GM23338 (cell line): ENCODE measurements around the gene CYP51A1. TPM values are rescaled to one million over a fixed set of nuclear protein-coding genes. Genes with fewer than 3 reads are reported as not detected.
"Not testable (repeated sequence)": the region's sequence is repeated elsewhere in the genome, so short reads cannot be mapped to it uniquely, and the experiment has no call there.

Experiments
- ATAC-seq: fragments of 200-7000 bp; cut with Tn5 transposase; 3 replicates; pipeline ENCODE4 v1.9.1; 2020
- DNase-seq: peaks from one replicate; pipeline ENCODE4 v3.0.0-alpha.2; 2015; ENCODE audit warnings: low spot score
- H2AFZ ChIP-seq: fragments of 200-600 bp; sonication (generic); 2 replicates; pipeline ENCODE4 v1.8.0; 2016; ENCODE audit warnings: antibody characterized with exemption, mild to moderate bottlenecking, moderate library complexity
- H3F3A ChIP-seq: fragments of 200-600 bp; sonication (generic); replicated peaks from 2 replicates; pipeline ENCODE4 v1.8.0; 2017; ENCODE audit warnings: antibody characterized with exemption, mixed run types, low read depth
- H3K27ac ChIP-seq: fragments of 200-600 bp; sonication (generic); 2 replicates; pipeline ENCODE4 v1.6.1; 2016; ENCODE audit warnings: low read depth
- H3K27me3 ChIP-seq: fragments of 200-600 bp; sonication (generic); 2 replicates; pipeline ENCODE4 v1.8.0; 2016; ENCODE audit warnings: mild to moderate bottlenecking, mixed run types, moderate library complexity; ENCODE audit not compliant: insufficient read depth
- H3K36me3 ChIP-seq: fragments of 200-600 bp; sonication (generic); 2 replicates; pipeline ENCODE4 v1.8.0; 2016; ENCODE audit warnings: mild to moderate bottlenecking; ENCODE audit not compliant: insufficient read depth
- H3K4me1 ChIP-seq: fragments of 200-600 bp; sonication (generic); 2 replicates; pipeline ENCODE4 v1.8.0; 2016; ENCODE audit warnings: mild to moderate bottlenecking, moderate library complexity; ENCODE audit not compliant: insufficient read depth
- H3K4me2 ChIP-seq: fragments of 200-600 bp; sonication (generic); 2 replicates; pipeline ENCODE4 v1.7.1; 2017; ENCODE audit warnings: mixed run types
- H3K4me3 ChIP-seq: fragments of 200-600 bp; sonication (generic); 2 replicates; pipeline ENCODE4 v1.6.1; 2016; ENCODE audit warnings: mixed run types
- H3K79me2 ChIP-seq: fragments of 200-600 bp; sonication (generic); replicated peaks from 2 replicates; pipeline ENCODE4 v1.8.0; 2017; ENCODE audit warnings: mild to moderate bottlenecking; ENCODE audit not compliant: insufficient read depth
- H3K9me2 ChIP-seq: fragments of 200-600 bp; sonication (generic); 2 replicates; pipeline ENCODE4 v1.8.0; 2017; ENCODE audit not compliant: insufficient read depth
- H4K20me1 ChIP-seq: fragments of 200-600 bp; sonication (generic); replicated peaks from 2 replicates; pipeline ENCODE4 v1.8.0; 2017; ENCODE audit warnings: mild to moderate bottlenecking; ENCODE audit not compliant: insufficient read depth
- H3K27ac Mint-ChIP-seq: 2 replicates; pipeline ENCODE4 v1.8.0; 2020; ENCODE audit warnings: inconsistent platforms, mild to moderate bottlenecking, moderate library complexity, mixed read lengths
- H3K27me3 Mint-ChIP-seq: 3 replicates; pipeline ENCODE4 v1.8.0; 2022; ENCODE audit warnings: low read depth, mild to moderate bottlenecking, moderate library complexity, mixed read lengths, inconsistent platforms; ENCODE audit not compliant: insufficient read depth, poor library complexity
- H3K36me3 Mint-ChIP-seq: 3 replicates; pipeline ENCODE4 v1.8.0; 2021; ENCODE audit warnings: low read depth, mild to moderate bottlenecking, inconsistent platforms, moderate library complexity, mixed read lengths
- H3K4me1 Mint-ChIP-seq: 3 replicates; pipeline ENCODE4 v1.8.0; 2020; ENCODE audit warnings: mild to moderate bottlenecking, inconsistent platforms, mixed read lengths
- H3K4me3 Mint-ChIP-seq: 3 replicates; pipeline ENCODE4 v1.8.0; 2021; ENCODE audit warnings: moderate library complexity, mild to moderate bottlenecking, inconsistent platforms, mixed read lengths
- H3K9me3 Mint-ChIP-seq: 3 replicates; pipeline ENCODE4 v1.8.0; 2020; ENCODE audit warnings: moderate library complexity, mild to moderate bottlenecking, inconsistent platforms, mixed read lengths
- ETS1 ChIP-seq: IDR thresholded peaks from 2 replicates; pipeline ENCODE4 v1.6.1; 2016; ENCODE audit warnings: antibody characterized with exemption
- EZH2 ChIP-seq: fragments of 200-600 bp; sonication (generic); IDR thresholded peaks from one replicate; pipeline ENCODE4 v1.8.0; 2017; ENCODE audit warnings: antibody characterized with exemption, mild to moderate bottlenecking, low read depth; ENCODE audit not compliant: unreplicated experiment
- EZH2phosphoT487 ChIP-seq: fragments of 200-600 bp; sonication (generic); IDR thresholded peaks from one replicate; pipeline ENCODE4 v1.8.1; 2018; ENCODE audit warnings: antibody characterized with exemption; ENCODE audit not compliant: unreplicated experiment
- NANOG ChIP-seq: IDR thresholded peaks from 2 replicates; pipeline ENCODE4 v1.6.1; 2016; ENCODE audit warnings: antibody characterized with exemption, borderline replicate concordance
- POLR2AphosphoS5 ChIP-seq: IDR thresholded peaks from 2 replicates; pipeline ENCODE4 v1.6.1; 2016; ENCODE audit warnings: antibody characterized with exemption, low read depth
- ZNF114 ChIP-seq: fragments of 250-450 bp; sonication (Bioruptor Pico); IDR thresholded peaks from 2 replicates; pipeline ENCODE4 v1.5.0; 2020; ENCODE audit warnings: mild to moderate bottlenecking, moderate library complexity
- ZNF331 ChIP-seq: fragments of 250-450 bp; sonication (Bioruptor Pico); IDR thresholded peaks from 2 replicates; pipeline ENCODE4 v1.5.0; 2020; ENCODE audit warnings: low read depth, mild to moderate bottlenecking, moderate library complexity
- ZNF462 ChIP-seq: fragments of 250-450 bp; sonication (Bioruptor Pico); IDR thresholded peaks from 2 replicates; pipeline ENCODE4 v1.5.0; 2020; ENCODE audit warnings: mild to moderate bottlenecking, moderate library complexity
- polyA plus RNA-seq: library from polyadenylated mRNA; unstranded; fragments of >200 nt; fragmentation: Nextera tagmentation; extraction: Ambion mirVana; gene quantifications from 2 replicates; pipeline ENCODE4 v1.2.1, GENCODE V29; 2016
- total RNA-seq: library from RNA; depleted of rRNA; stranded (reverse); fragments of >200 nt; shearing (Covaris generic); gene quantifications from 2 replicates; pipeline ENCODE4 v1.2.3, GENCODE V29; 2014

CYP51A1 gene
- total and polyA plus RNA-seq, 2 experiments from 2014 or later: 65.6 to 163 TPM

GRCh38 chr7:92149736-92150239, 15.5 kb upstream of the CYP51A1 start (continued):
- TF ChIP-seq ETS1: no peak
- no peak for TF ChIP-seq ZNF114 (CRISPR knock-in tag)
- no peak for TF ChIP-seq POLR2AphosphoS5
- TF ChIP-seq EZH2: no peak
- TF ChIP-seq EZH2phosphoT487: no peak
- TF ChIP-seq NANOG: no peak

GRCh38 chr7:92143192-92143880, 9.1 kb upstream of the CYP51A1 start:
- not testable (repeated sequence) for H2AFZ ChIP-seq, H3K4me3 Mint-ChIP-seq, H3K27ac Mint-ChIP-seq, H3K4me3 ChIP-seq, H3K27ac ChIP-seq, H4K20me1 ChIP-seq, H3K36me3 Mint-ChIP-seq, H3K4me1 ChIP-seq, H3K4me1 Mint-ChIP-seq, H3K27me3 ChIP-seq, H3K4me2 ChIP-seq, DNase-seq, H3K9me2 ChIP-seq, ATAC-seq, H3F3A ChIP-seq, H3K27me3 Mint-ChIP-seq, H3K36me3 ChIP-seq, H3K79me2 ChIP-seq
- H3K9me3 Mint-ChIP-seq: peaks cover 23% of the 10 kb centered on the region; the same call in 2 of the 3 replicates

- H3K79me2 ChIP-seq, H3K4me2 ChIP-seq, H4K20me1 ChIP-seq, DNase-seq, H3K27me3 ChIP-seq, H3K4me3 Mint-ChIP-seq, H2AFZ ChIP-seq, H3K4me3 ChIP-seq, H3K27ac ChIP-seq, H3F3A ChIP-seq, H3K36me3 ChIP-seq, H3K4me1 Mint-ChIP-seq, H3K9me2 ChIP-seq, H3K27me3 Mint-ChIP-seq, H3K36me3 Mint-ChIP-seq, ATAC-seq, H3K27ac Mint-ChIP-seq, H3K4me1 ChIP-seq: not testable (repeated sequence)
- H3K9me3 Mint-ChIP-seq: peaks cover 23% of the 10 kb centered on the region; the same call in 2 of the 3 replicates
Observed at GRCh38 chr7:92142791-92143190, 8.5 kb upstream of the CYP51A1 start.

GRCh38 chr7:92141161-92141560, 6.9 kb upstream of the CYP51A1 start:
- H3K4me3 ChIP-seq: no peak overlapping the region
- Mint-ChIP-seq H3K9me3 (peaks cover 23% of the 10 kb centered on the region; the same call in 2 of the 3 replicates), H3K27me3 (no peaks in the 10 kb centered on the region), H3K4me1 (no peaks in the 10 kb centered on the region), H3K36me3 (no peaks in the 10 kb centered on the region; the same call in 2 of the 3 replicates), H3K27ac (no peak overlapping the region), H3K4me3 (no peak overlapping the region)
- no peaks in the 10 kb centered on the region for H4K20me1 ChIP-seq
- no peaks in the 10 kb centered on the region for H3K36me3 ChIP-seq
- H3K4me1 ChIP-seq: no peaks in the 10 kb centered on the region
- H3K27ac ChIP-seq: no peak overlapping the region
- H3F3A ChIP-seq: no peaks in the 10 kb centered on the region
- DNase-seq (no peak), ATAC-seq (no peak)
- no peak overlapping the region for H3K4me2 ChIP-seq
- no peaks in the 10 kb centered on the region for H3K79me2 ChIP-seq
- no peak overlapping the region for H2AFZ ChIP-seq
- H3K27me3 ChIP-seq: no peaks in the 10 kb centered on the region
- H3K9me2 ChIP-seq: no peaks in the 10 kb centered on the region
- no peak for TF ChIP-seq ZNF331 (CRISPR knock-in tag)
- no peak for TF ChIP-seq ZNF462 (CRISPR knock-in tag)
- no peak for TF ChIP-seq POLR2AphosphoS5
